Loucy (cell line): ENCODE data around the gene USP15.

ENCODE experiments used
- CTCF ChIP-seq: fragments of 200-600 bp; sonication (generic); conservative IDR thresholded peaks from 2 replicates; pipeline ENCODE4 v1.5.1; 2014; ENCODE audit warnings: mild to moderate bottlenecking, antibody characterized with exemption, low read length
- EZH2phosphoT487 ChIP-seq: fragments of 200-600 bp; IDR thresholded peaks from 2 replicates; pipeline ENCODE4 v1.6.1; 2018; ENCODE audit warnings: antibody characterized with exemption, mild to moderate bottlenecking, moderate library complexity, borderline replicate concordance

- no peak for TF ChIP-seq CTCF
- TF ChIP-seq EZH2phosphoT487 = no peak
Observed at GRCh38 chr12:62258941-62259630, 1.1 kb upstream of the USP15 start.
